Activated CD8-positive, alpha-beta memory T cell treated with anti-CD3 and anti-CD28 coated beads, Interleukin-2, amount 10 ng/mL, durations not matched to agents 7 days and 5 days (primary cell): ENCODE measurements around the gene EXD3. TPM values are rescaled to one million over a fixed set of nuclear protein-coding genes. Genes with fewer than 3 reads are reported as not detected.
"Not testable (repeated sequence)": the region's sequence is repeated elsewhere in the genome, so short reads cannot be mapped to it uniquely, and the experiment has no call there.

ENCODE experiments used
- ATAC-seq: fragments of 150-1000 bp; cut with Tn5 transposase; one replicate; pipeline ENCODE4 v1.10.0; 2021; ENCODE audit warnings: moderate library complexity
- CTCF ChIA-PET: fragments of 350-600 bp; sonication (Branson Sonifier 250); formaldehyde crosslinking; loops from one replicate; lab custom pipeline; 2021; ENCODE audit warnings: antibody characterized with exemption; lab: Charles Lee
- DNase-seq: peaks from one replicate; pipeline ENCODE4 v3.0.0-alpha.2; 2020
- H3K27ac Mint-ChIP-seq: one replicate; pipeline ENCODE4 v1.8.0; 2021; ENCODE audit warnings: mild to moderate bottlenecking, mixed read lengths
- H3K27me3 Mint-ChIP-seq: one replicate; pipeline ENCODE4 v1.8.0; 2021; ENCODE audit warnings: mixed read lengths
- H3K36me3 Mint-ChIP-seq: one replicate; pipeline ENCODE4 v1.8.0; 2021; ENCODE audit warnings: mild to moderate bottlenecking, mixed read lengths
- H3K4me1 Mint-ChIP-seq: one replicate; pipeline ENCODE4 v1.8.0; 2021; ENCODE audit warnings: mixed read lengths
- H3K4me3 Mint-ChIP-seq: one replicate; pipeline ENCODE4 v1.8.0; 2021; ENCODE audit warnings: mild to moderate bottlenecking, moderate library complexity, mixed read lengths
- H3K9me3 Mint-ChIP-seq: one replicate; pipeline ENCODE4 v1.8.0; 2022; ENCODE audit warnings: low read depth, mixed read lengths
- total RNA-seq, 2 experiments: library from RNA; stranded (reverse); gene quantifications; one replicate each; pipeline ENCODE4 v1.2.3, GENCODE V29; 2021

Gene EXD3
- total RNA-seq, 2 experiments from 2014 or later = 9.2 to 19.8 TPM

- H3K27me3 Mint-ChIP-seq = no peaks in the 10 kb centered on the region
- peaks cover 10% of the 10 kb centered on the region for H3K36me3 Mint-ChIP-seq
- no peak overlapping the region for H3K4me3 Mint-ChIP-seq
- CTCF ChIA-PET = no interaction called here
- H3K4me1 Mint-ChIP-seq = peaks cover 28% of the 10 kb centered on the region
- ATAC-seq = no peak
- H3K9me3 Mint-ChIP-seq = no peaks in the 10 kb centered on the region
- no peak for DNase-seq
- no peak overlapping the region for H3K27ac Mint-ChIP-seq
Observed at GRCh38 chr9:137454597-137455358, 31.8 kb upstream of the EXD3 start.

DNA sequence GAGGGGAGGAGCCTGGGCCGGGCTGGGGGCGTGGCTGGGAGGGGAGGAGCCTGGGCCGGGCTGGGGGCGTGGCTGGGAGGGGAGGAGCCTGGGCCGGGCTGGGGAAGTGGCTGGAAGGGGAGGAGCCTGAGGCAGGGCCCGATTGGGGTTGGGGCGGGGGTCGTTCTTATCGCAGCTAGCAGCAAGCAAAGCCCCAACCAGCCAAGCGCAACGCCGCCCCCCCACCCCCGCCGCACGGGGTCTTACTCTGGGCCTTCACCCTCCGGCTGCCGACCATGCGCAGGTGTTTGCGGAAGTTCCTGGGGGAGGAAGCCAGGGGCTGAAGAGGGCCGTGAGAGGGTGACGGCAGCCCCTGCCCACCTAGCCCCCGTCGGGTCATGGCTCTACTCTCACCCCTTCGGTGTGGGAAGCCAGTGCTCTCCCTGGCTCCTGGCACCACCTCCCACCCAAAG lies 31.2 kb upstream of the EXD3 start:
- H3K36me3 Mint-ChIP-seq = peaks cover 10% of the 10 kb centered on the region
- H3K27ac Mint-ChIP-seq = no peak overlapping the region
- H3K27me3 Mint-ChIP-seq = no peaks in the 10 kb centered on the region
- no peak overlapping the region for H3K4me3 Mint-ChIP-seq
- DNase-seq (peak; percentile 62), ATAC-seq (peak; percentile 20)
- CTCF ChIA-PET = interaction anchor here (1.1 kb wide), 1 partner anchor 9 kb away, joined by 3 read pairs; no protein-coding TSS in a partner anchor
- H3K9me3 Mint-ChIP-seq = no peaks in the 10 kb centered on the region
- peaks cover 24% of the 10 kb centered on the region for H3K4me1 Mint-ChIP-seq

DNA sequence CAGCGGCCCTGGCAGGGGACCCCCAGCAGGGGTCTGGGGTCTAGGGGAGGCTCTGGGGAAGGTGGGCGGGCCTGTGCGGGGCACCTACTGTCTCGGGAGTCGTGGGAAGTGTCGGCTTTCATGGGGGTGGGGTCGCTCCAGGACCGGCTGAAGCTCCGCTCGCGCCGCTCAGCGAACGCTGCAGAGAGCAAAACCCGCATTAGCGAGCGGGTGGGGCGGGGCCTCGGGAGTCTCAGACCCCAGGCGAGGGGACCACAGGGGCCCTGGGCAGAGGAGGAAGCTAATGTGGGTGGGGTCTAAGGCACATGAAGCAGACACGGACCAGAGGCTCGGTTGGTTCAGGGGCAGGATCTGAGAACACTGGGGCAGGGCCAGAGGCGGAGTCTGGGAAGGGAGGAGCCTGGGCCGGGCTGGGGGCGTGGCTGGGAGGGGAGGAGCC lies 30.7 kb upstream of the EXD3 start:
- DNase-seq (peak; percentile 72), ATAC-seq (peak; percentile 65)
- no peak overlapping the region for H3K27ac Mint-ChIP-seq
- CTCF ChIA-PET = interaction anchor here (0.9 to 1.1 kb wide), 2 partner anchors 8 to 31 kb away, joined by 3 to 4 read pairs; partner anchors contain the start of genes EXD3 and NOXA1
- no peaks in the 10 kb centered on the region for H3K27me3 Mint-ChIP-seq
- H3K4me1 Mint-ChIP-seq = peaks cover 24% of the 10 kb centered on the region
- H3K36me3 Mint-ChIP-seq = peaks cover 10% of the 10 kb centered on the region
- H3K9me3 Mint-ChIP-seq = no peaks in the 10 kb centered on the region
- H3K4me3 Mint-ChIP-seq = no peak overlapping the region

GRCh38 chr9:137452761-137453642 lies 30.0 kb upstream of the EXD3 start:
- ATAC-seq (no peak), DNase-seq (no peak)
- no peak overlapping the region for H3K4me3 Mint-ChIP-seq
- no peaks in the 10 kb centered on the region for H3K9me3 Mint-ChIP-seq
- peaks cover 10% of the 10 kb centered on the region for H3K36me3 Mint-ChIP-seq
- peaks cover 24% of the 10 kb centered on the region for H3K4me1 Mint-ChIP-seq
- no peaks in the 10 kb centered on the region for H3K27me3 Mint-ChIP-seq
- CTCF ChIA-PET = interaction anchor here (0.8 to 1.1 kb wide), 3 partner anchors 7 to 30 kb away, joined by 3 to 4 read pairs (median 4); partner anchors contain the start of genes EXD3 and NOXA1
- H3K27ac Mint-ChIP-seq = no peak overlapping the region

DNA sequence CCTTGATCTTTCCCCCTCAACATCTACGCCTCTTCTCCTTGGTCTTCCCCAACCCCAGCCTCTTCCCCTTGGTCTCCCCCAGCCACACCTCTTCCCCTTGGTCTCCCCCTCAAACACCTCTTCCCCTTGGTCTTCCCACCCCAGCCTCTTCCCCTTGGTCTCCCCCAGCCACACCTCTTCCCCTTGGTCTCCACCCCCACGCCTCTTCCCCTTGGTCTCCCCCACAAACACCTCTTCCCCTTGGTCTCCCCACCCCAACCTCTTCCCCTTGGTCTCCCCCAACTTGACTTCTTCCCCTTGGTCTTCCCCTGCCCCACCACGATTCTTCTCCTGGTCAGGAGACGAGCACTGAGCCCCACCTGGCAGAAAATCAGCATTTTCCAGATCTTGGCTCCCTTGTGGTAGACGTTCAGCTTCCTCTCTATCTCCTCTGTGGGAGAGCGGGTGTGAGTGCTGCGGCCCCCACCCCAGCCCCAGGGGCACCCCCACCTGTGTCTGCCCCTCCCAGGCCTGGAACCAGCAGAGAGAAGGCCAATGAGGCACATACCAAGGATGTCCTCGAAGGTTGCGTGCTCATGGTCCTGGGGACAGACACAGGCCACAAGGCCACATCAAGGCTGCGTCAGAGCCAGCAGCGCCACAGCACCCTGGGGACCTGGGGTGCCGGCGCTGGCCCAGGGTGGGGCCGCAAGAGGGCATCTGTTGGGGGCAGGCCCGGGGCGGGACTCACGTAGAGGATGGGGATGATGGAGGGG lies 29.2 kb upstream of the EXD3 start:
- CTCF ChIA-PET = interaction anchor here (0.8 to 0.9 kb wide), 2 partner anchors 8 to 30 kb away, joined by 4 read pairs; partner anchors contain the start of genes EXD3 and NOXA1
- no peaks in the 10 kb centered on the region for H3K9me3 Mint-ChIP-seq
- H3K4me3 Mint-ChIP-seq = no peak overlapping the region
- peaks cover 24% of the 10 kb centered on the region for H3K4me1 Mint-ChIP-seq
- no peaks in the 10 kb centered on the region for H3K27me3 Mint-ChIP-seq
- DNase-seq (no peak), ATAC-seq (no peak)
- peak overlapping the region; percentile 66 for H3K27ac Mint-ChIP-seq
- H3K36me3 Mint-ChIP-seq = peaks cover 10% of the 10 kb centered on the region

GRCh38 chr9:137451264-137452005 lies 28.5 kb upstream of the EXD3 start:
- H3K9me3 Mint-ChIP-seq, CTCF ChIA-PET, H3K27ac Mint-ChIP-seq, H3K4me3 Mint-ChIP-seq, DNase-seq, ATAC-seq, H3K36me3 Mint-ChIP-seq, H3K27me3 Mint-ChIP-seq: not testable (repeated sequence)
- peaks cover 24% of the 10 kb centered on the region for H3K4me1 Mint-ChIP-seq

- CTCF ChIA-PET = interaction anchor here (1.8 kb wide), 1 partner anchor 28 kb away, joined by 7 read pairs; the partner anchor contains the start of genes EXD3 and NOXA1
- H3K4me3 Mint-ChIP-seq, DNase-seq: not testable (repeated sequence)
Observed at GRCh38 chr9:137450539-137451222, 27.7 kb upstream of the EXD3 start.

DNA sequence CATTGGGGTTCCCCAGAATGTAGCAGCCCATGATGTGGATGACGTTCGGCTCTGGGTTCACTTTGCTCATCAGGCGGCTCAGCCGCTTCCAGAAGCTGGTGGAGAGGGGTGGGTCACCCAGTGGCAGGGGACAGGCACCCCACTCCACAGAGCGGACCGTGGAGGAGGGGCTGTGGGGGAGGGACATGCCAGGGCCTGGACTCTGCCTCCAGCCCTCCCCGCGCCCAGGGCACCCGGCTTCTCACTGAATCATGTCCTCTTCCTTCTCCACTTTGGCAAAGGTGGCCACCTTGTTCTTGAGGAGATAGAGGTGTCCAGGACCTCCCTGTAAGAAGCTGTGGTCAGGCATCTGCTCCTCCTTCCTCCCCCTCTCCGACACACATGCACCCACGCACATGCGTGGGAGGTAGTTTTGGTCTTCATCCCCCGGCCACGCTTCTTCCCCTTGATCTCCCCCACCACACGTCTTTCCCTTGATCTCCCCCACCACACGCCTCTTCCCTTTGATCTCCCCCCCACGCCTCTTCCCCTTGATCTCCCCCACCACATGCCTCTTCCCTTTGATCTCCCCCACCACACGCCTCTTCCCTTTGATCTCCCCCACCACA lies 27.1 kb upstream of the EXD3 start:
- CTCF ChIA-PET = interaction anchor here (1.8 kb wide), 1 partner anchor 27 kb away, joined by 7 read pairs; the partner anchor contains the start of genes EXD3 and NOXA1
- H3K27ac Mint-ChIP-seq = no peak overlapping the region

More at GRCh38 chr9:137450539-137451222, 27.7 kb upstream of the EXD3 start:
- not testable (repeated sequence) for H3K27me3 Mint-ChIP-seq, H3K27ac Mint-ChIP-seq, H3K36me3 Mint-ChIP-seq, H3K9me3 Mint-ChIP-seq, ATAC-seq
- peaks cover 29% of the 10 kb centered on the region for H3K4me1 Mint-ChIP-seq

GRCh38 chr9:137449081-137449844 lies 26.3 kb upstream of the EXD3 start:
- peaks cover 8% of the 10 kb centered on the region for H3K27me3 Mint-ChIP-seq
- H3K9me3 Mint-ChIP-seq = no peaks in the 10 kb centered on the region
- no peak overlapping the region for H3K4me3 Mint-ChIP-seq
- peaks cover 1% of the 10 kb centered on the region for H3K36me3 Mint-ChIP-seq
- H3K4me1 Mint-ChIP-seq = peaks cover 39% of the 10 kb centered on the region
- DNase-seq (no peak), ATAC-seq (no peak)
- H3K27ac Mint-ChIP-seq = no peak overlapping the region
- CTCF ChIA-PET = interaction anchor here (1.8 kb wide), 1 partner anchor 26 kb away, joined by 7 read pairs; the partner anchor contains the start of genes EXD3 and NOXA1

More for the DNA sequence above, 27.1 kb upstream of the EXD3 start:
- H3K36me3 Mint-ChIP-seq = peaks cover 6% of the 10 kb centered on the region
- ATAC-seq (no peak), DNase-seq (no peak)
- H3K4me3 Mint-ChIP-seq = no peak overlapping the region
- no peaks in the 10 kb centered on the region for H3K9me3 Mint-ChIP-seq
- peaks cover 36% of the 10 kb centered on the region for H3K4me1 Mint-ChIP-seq
- peaks cover 2% of the 10 kb centered on the region for H3K27me3 Mint-ChIP-seq

- H3K9me3 Mint-ChIP-seq = no peaks in the 10 kb centered on the region
Observed at GRCh38 chr9:137448602-137448962, 25.6 kb upstream of the EXD3 start.

More at GRCh38 chr9:137448602-137448962, 25.6 kb upstream of the EXD3 start:
- Mint-ChIP-seq H3K27ac (no peak overlapping the region), H3K36me3 (peaks cover under 1% of the 10 kb centered on the region), H3K27me3 (peaks cover 12% of the 10 kb centered on the region), H3K4me3 (no peak overlapping the region), H3K4me1 (peaks cover 35% of the 10 kb centered on the region)
- no peak for ATAC-seq
- no peak for DNase-seq
- CTCF ChIA-PET = interaction anchor here (0.7 to 1.8 kb wide), 2 partner anchors 26 to 147 kb away, joined by 3 to 7 read pairs; partner anchors contain the start of genes EXD3, NOXA1 and NRARP
